AG10803 (cell line): ENCODE measurements around the gene SGTB.
A peak's percentile ranks its signal among the peaks of the same experiment; 100 is the strongest.

ENCODE experiments used
- DNase-seq: peaks from one replicate; pipeline ENCODE4 v3.0.0; 2010; ENCODE audit warnings: low read depth
- H3K4me3 ChIP-seq: 2 replicates; pipeline ENCODE4 v1.5.1; 2011; ENCODE audit warnings: mild to moderate bottlenecking, low read length, control low read depth
- TF ChIP-seq, protein P1 (sequence below): conservative IDR thresholded peaks from 2 replicates; pipeline ENCODE4 v1.5.1; 2011; ENCODE audit warnings: mild to moderate bottlenecking, low read length, control low read depth, inconsistent platforms

Gene SGTB

GRCh38 chr5:65672796-65673195 lies 49.1 kb downstream of the SGTB start:
- H3K4me3 ChIP-seq, result no peak overlapping the region
- TF ChIP-seq, protein P1, sequence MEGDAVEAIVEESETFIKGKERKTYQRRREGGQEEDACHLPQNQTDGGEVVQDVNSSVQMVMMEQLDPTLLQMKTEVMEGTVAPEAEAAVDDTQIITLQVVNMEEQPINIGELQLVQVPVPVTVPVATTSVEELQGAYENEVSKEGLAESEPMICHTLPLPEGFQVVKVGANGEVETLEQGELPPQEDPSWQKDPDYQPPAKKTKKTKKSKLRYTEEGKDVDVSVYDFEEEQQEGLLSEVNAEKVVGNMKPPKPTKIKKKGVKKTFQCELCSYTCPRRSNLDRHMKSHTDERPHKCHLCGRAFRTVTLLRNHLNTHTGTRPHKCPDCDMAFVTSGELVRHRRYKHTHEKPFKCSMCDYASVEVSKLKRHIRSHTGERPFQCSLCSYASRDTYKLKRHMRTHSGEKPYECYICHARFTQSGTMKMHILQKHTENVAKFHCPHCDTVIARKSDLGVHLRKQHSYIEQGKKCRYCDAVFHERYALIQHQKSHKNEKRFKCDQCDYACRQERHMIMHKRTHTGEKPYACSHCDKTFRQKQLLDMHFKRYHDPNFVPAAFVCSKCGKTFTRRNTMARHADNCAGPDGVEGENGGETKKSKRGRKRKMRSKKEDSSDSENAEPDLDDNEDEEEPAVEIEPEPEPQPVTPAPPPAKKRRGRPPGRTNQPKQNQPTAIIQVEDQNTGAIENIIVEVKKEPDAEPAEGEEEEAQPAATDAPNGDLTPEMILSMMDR, result no peak
- peak; percentile 74 for DNase-seq

DNA sequence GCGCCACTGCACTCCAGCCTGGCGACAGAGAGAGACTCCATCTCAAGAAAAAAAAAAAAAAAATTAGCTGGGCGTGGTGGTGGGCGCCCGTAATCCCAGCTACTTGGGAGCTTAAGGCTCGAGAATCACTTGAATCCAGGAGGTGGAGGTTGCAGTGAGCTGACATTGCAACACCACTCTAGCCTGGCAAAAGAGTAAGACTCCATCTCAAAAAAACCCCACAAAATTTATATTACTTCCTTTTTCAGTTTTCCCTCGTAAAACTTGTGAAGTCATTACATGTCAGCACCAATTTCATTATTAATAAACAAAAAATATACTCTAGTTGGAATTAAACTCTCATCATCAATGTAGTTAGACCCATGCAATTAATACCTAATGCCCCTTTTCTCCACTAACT lies 53.2 kb downstream of the SGTB start:
- TF ChIP-seq, protein P1, result no peak
- DNase-seq, result no peak
- H3K4me3 ChIP-seq, result no peak overlapping the region

- no peak overlapping the region for H3K4me3 ChIP-seq
- TF ChIP-seq, protein P1, result peak; percentile 51
- peak; percentile 22 for DNase-seq
Observed at GRCh38 chr5:65663804-65664521, 57.9 kb downstream of the SGTB start.

DNA sequence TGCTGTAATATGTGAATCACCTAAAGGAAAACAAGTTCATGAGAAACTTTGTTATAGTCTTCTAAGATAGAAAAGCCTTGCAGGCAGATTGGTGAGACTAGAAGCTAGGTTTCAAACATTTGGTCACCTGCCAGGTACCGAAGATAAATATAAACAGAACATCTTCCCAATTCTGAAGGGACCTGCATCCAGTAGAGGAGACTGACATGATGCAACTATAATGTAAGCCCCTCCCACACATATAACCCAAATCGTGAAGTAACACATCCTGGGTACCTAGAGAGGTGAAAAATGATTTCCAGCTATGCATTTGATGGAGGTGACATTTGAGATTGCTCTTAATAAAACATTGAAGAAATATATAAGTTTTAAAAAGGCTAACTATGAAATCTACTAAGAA lies 67.2 kb downstream of the SGTB start:
- DNase-seq, result no peak
- H3K4me3 ChIP-seq, result no peak overlapping the region
- TF ChIP-seq, protein P1, result no peak

DNA sequence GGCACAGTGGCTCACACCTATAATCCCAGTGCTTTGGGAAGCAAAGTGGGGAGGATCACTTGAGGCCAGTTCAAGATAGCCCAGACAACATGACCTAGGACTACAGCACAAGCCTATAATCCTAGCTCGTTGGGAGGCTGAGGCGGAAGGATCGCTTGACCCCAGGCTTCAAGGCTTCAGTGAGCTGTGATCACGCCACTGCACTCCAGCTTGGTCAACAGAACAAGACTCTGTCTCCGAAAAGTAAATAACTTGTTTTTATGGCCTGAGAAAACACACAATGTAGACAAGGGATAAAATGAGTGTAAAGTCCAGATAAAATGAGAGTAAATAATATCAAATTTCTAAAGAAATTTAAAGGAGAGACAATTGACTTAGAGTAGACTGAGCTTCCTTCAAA lies 70.8 kb downstream of the SGTB start:
- no peak overlapping the region for H3K4me3 ChIP-seq
- DNase-seq, result no peak
- TF ChIP-seq, protein P1, result no peak

- H3K4me3 ChIP-seq, result no peak overlapping the region
- TF ChIP-seq, protein P1, result no peak
- no peak for DNase-seq
Observed at GRCh38 chr5:65647941-65648340, 74.0 kb downstream of the SGTB start.

DNA sequence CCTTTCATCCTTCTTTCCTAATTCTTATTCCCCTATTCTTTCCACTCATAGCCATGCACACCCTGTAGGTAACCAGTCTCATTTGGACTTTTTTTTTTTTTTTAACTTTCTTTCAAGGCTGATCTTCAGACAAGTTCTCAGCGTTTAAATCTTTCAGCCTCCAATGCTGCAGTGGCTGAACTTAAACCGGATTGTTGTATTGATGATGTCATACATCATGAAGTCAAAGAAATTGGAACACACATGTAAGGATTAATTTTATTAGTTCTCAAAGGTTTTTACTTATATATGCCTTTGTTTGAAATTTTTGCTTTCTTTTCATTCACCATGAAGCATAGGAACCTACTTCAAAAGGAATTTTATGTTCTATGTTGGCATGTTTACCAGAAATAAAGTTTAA lies 75.0 kb downstream of the SGTB start:
- no peak overlapping the region for H3K4me3 ChIP-seq
- no peak for DNase-seq
- TF ChIP-seq, protein P1, result no peak
